ENCODE measurements around the gene OR10H1. TPM values are rescaled to one million over a fixed set of nuclear protein-coding genes. Genes with fewer than 3 reads are reported as not detected.

The OR10H1 gene
- polyA plus RNA-seq, 1 donor from 2014 or later: not detected

GRCh38 chr19:15863272-15863671, 47.8 kb upstream of the OR10H1 start:
- Histone ChIP-seq H3K36me3 (ENCODE audit: insufficient read depth, low read length) (no peaks in the 10 kb centered on the region), H3F3A (ENCODE audit: insufficient read depth, low read length, poor library complexity, severe bottlenecking) (no peaks in the 10 kb centered on the region), H4K20me1 (ENCODE audit: insufficient read depth) (no peaks in the 10 kb centered on the region), H3K4me3 (ENCODE audit: low read length) (no peak overlapping the region), H3K27me3 (ENCODE audit: insufficient read depth, low read depth, low read length) (no peaks in the 10 kb centered on the region), H3K9me3 (ENCODE audit: low read length) (no peaks in the 10 kb centered on the region), H3K27ac (ENCODE audit: low read length) (no peak overlapping the region), H3K79me2 (replicated peaks; ENCODE audit: insufficient read depth, low read length) (no peaks in the 10 kb centered on the region), H2AFZ (ENCODE audit: low read depth, low read length) (no peak overlapping the region), H3K9me2 (ENCODE audit: insufficient read depth, low read length) (no peaks in the 10 kb centered on the region), H3K4me2 (ENCODE audit: low read length) (no peak overlapping the region), H3K9ac (ENCODE audit: low read length) (no peak overlapping the region)
- TF ChIP-seq REST (IDR thresholded peaks at IDR 0.05; ENCODE audit: borderline replicate concordance) (no peak), RAD21 (conservative IDR thresholded peaks at IDR 0.05) (no peak), SMC3 (conservative IDR thresholded peaks at IDR 0.05; ENCODE audit: poor library complexity) (no peak), MXI1 (conservative IDR thresholded peaks at IDR 0.05; ENCODE audit: poor library complexity, severe bottlenecking) (no peak), EZH2 (IDR thresholded peaks at IDR 0.05; ENCODE audit: borderline replicate concordance, insufficient read depth, low read length, poor library complexity, severe bottlenecking) (no peak), TAF1 (IDR thresholded peaks at IDR 0.05; ENCODE audit: low read depth) (no peak)

- Histone ChIP-seq H2AFZ (ENCODE audit: low read depth, low read length) (no peak overlapping the region), H4K20me1 (ENCODE audit: insufficient read depth) (no peaks in the 10 kb centered on the region), H3K9ac (ENCODE audit: low read length) (no peak overlapping the region), H3F3A (ENCODE audit: insufficient read depth, low read length, poor library complexity, severe bottlenecking) (no peaks in the 10 kb centered on the region), H3K9me2 (ENCODE audit: insufficient read depth, low read length) (no peaks in the 10 kb centered on the region), H3K4me3 (ENCODE audit: low read length) (no peak overlapping the region), H3K36me3 (ENCODE audit: insufficient read depth, low read length) (no peaks in the 10 kb centered on the region), H3K79me2 (replicated peaks; ENCODE audit: insufficient read depth, low read length) (no peaks in the 10 kb centered on the region), H3K27me3 (ENCODE audit: insufficient read depth, low read depth, low read length) (no peaks in the 10 kb centered on the region), H3K27ac (ENCODE audit: low read length) (no peak overlapping the region), H3K9me3 (ENCODE audit: low read length) (no peaks in the 10 kb centered on the region), H3K4me2 (ENCODE audit: low read length) (no peak overlapping the region)
- no peak for TF ChIP-seq EZH2 (IDR thresholded peaks at IDR 0.05; ENCODE audit: borderline replicate concordance, insufficient read depth, low read length, poor library complexity, severe bottlenecking)
- TF ChIP-seq POLR2AphosphoS5 (IDR thresholded peaks at IDR 0.05): no peak
- no peak for TF ChIP-seq REST (IDR thresholded peaks at IDR 0.05; ENCODE audit: borderline replicate concordance)
- TF ChIP-seq RAD21 (conservative IDR thresholded peaks at IDR 0.05): no peak
- TF ChIP-seq, protein P1, sequence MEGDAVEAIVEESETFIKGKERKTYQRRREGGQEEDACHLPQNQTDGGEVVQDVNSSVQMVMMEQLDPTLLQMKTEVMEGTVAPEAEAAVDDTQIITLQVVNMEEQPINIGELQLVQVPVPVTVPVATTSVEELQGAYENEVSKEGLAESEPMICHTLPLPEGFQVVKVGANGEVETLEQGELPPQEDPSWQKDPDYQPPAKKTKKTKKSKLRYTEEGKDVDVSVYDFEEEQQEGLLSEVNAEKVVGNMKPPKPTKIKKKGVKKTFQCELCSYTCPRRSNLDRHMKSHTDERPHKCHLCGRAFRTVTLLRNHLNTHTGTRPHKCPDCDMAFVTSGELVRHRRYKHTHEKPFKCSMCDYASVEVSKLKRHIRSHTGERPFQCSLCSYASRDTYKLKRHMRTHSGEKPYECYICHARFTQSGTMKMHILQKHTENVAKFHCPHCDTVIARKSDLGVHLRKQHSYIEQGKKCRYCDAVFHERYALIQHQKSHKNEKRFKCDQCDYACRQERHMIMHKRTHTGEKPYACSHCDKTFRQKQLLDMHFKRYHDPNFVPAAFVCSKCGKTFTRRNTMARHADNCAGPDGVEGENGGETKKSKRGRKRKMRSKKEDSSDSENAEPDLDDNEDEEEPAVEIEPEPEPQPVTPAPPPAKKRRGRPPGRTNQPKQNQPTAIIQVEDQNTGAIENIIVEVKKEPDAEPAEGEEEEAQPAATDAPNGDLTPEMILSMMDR (IDR thresholded peaks at IDR 0.05; ENCODE audit: poor library complexity, severe bottlenecking): no peak
- no peak for TF ChIP-seq SMC3 (conservative IDR thresholded peaks at IDR 0.05; ENCODE audit: poor library complexity)
- no peak for TF ChIP-seq TAF1 (IDR thresholded peaks at IDR 0.05; ENCODE audit: low read depth)
- no peak for TF ChIP-seq EP300 (conservative IDR thresholded peaks at IDR 0.05; ENCODE audit: poor library complexity, severe bottlenecking)
- no peak for TF ChIP-seq MXI1 (conservative IDR thresholded peaks at IDR 0.05; ENCODE audit: poor library complexity, severe bottlenecking)
Observed at GRCh38 chr19:15862444-15862843, 47.0 kb upstream of the OR10H1 start.
